ENCODE results near the gene SMARCD1.

SMARCD1 gene

GRCh38 chr12:50057896-50058670 is 27.1 kb upstream of the SMARCD1 start:
- H3K4me3 ChIP-seq (ENCODE audit: low read depth, low read length), result peak overlapping the region; percentile 85
- H3K27me3 ChIP-seq (ENCODE audit: control insufficient read depth, insufficient read depth, low read length), result peaks cover 80% of the 10 kb centered on the region
- no peak overlapping the region for H3K9ac ChIP-seq (ENCODE audit: low read depth, low read length)
- H3K4me1 ChIP-seq (ENCODE audit: control insufficient read depth, insufficient read depth, low read length), result peaks cover 10% of the 10 kb centered on the region
- H3K9me3 ChIP-seq (ENCODE audit: control insufficient read depth, insufficient read depth, low read length), result no peaks in the 10 kb centered on the region
- no peaks in the 10 kb centered on the region for H3K36me3 ChIP-seq (ENCODE audit: control insufficient read depth, insufficient read depth, low read length)

GRCh38 chr12:50058743-50059312 is 26.3 kb upstream of the SMARCD1 start:
- H3K27me3 ChIP-seq (ENCODE audit: control insufficient read depth, insufficient read depth, low read length), result peaks cover 72% of the 10 kb centered on the region
- no peaks in the 10 kb centered on the region for H3K9me3 ChIP-seq (ENCODE audit: control insufficient read depth, insufficient read depth, low read length)
- H3K4me3 ChIP-seq (ENCODE audit: low read depth, low read length), result peak overlapping the region; percentile 22
- no peak overlapping the region for H3K9ac ChIP-seq (ENCODE audit: low read depth, low read length)
- peaks cover 10% of the 10 kb centered on the region for H3K4me1 ChIP-seq (ENCODE audit: control insufficient read depth, insufficient read depth, low read length)
- H3K36me3 ChIP-seq (ENCODE audit: control insufficient read depth, insufficient read depth, low read length), result no peaks in the 10 kb centered on the region

- no peak overlapping the region for H3K4me3 ChIP-seq (ENCODE audit: low read depth, low read length)
- peaks cover 10% of the 10 kb centered on the region for H3K4me1 ChIP-seq (ENCODE audit: control insufficient read depth, insufficient read depth, low read length)
- H3K36me3 ChIP-seq (ENCODE audit: control insufficient read depth, insufficient read depth, low read length), result no peaks in the 10 kb centered on the region
- no peaks in the 10 kb centered on the region for H3K9me3 ChIP-seq (ENCODE audit: control insufficient read depth, insufficient read depth, low read length)
- H3K27me3 ChIP-seq (ENCODE audit: control insufficient read depth, insufficient read depth, low read length), result peaks cover 67% of the 10 kb centered on the region
- no peak overlapping the region for H3K9ac ChIP-seq (ENCODE audit: low read depth, low read length)
Observed at GRCh38 chr12:50059440-50060119, 25.6 kb upstream of the SMARCD1 start.

GRCh38 chr12:50060120-50060468 is 25.0 kb upstream of the SMARCD1 start:
- H3K4me3 ChIP-seq (ENCODE audit: low read depth, low read length), result no peak overlapping the region
- no peaks in the 10 kb centered on the region for H3K9me3 ChIP-seq (ENCODE audit: control insufficient read depth, insufficient read depth, low read length)
- H3K36me3 ChIP-seq (ENCODE audit: control insufficient read depth, insufficient read depth, low read length), result no peaks in the 10 kb centered on the region
- H3K27me3 ChIP-seq (ENCODE audit: control insufficient read depth, insufficient read depth, low read length), result peaks cover 64% of the 10 kb centered on the region
- H3K4me1 ChIP-seq (ENCODE audit: control insufficient read depth, insufficient read depth, low read length), result peaks cover 10% of the 10 kb centered on the region
- no peak overlapping the region for H3K9ac ChIP-seq (ENCODE audit: low read depth, low read length)

GRCh38 chr12:50061171-50061570 is 24.0 kb upstream of the SMARCD1 start:
- peaks cover 9% of the 10 kb centered on the region for H3K4me1 ChIP-seq (ENCODE audit: control insufficient read depth, insufficient read depth, low read length)
- H3K36me3 ChIP-seq (ENCODE audit: control insufficient read depth, insufficient read depth, low read length), result no peaks in the 10 kb centered on the region
- H3K27me3 ChIP-seq (ENCODE audit: control insufficient read depth, insufficient read depth, low read length), result peaks cover 54% of the 10 kb centered on the region
- H3K9me3 ChIP-seq (ENCODE audit: control insufficient read depth, insufficient read depth, low read length), result no peaks in the 10 kb centered on the region
- H3K4me3 ChIP-seq (ENCODE audit: low read depth, low read length), result no peak overlapping the region
- H3K9ac ChIP-seq (ENCODE audit: low read depth, low read length), result no peak overlapping the region

- H3K9me3 ChIP-seq (ENCODE audit: control insufficient read depth, insufficient read depth, low read length), result no peaks in the 10 kb centered on the region
- no peak overlapping the region for H3K4me3 ChIP-seq (ENCODE audit: low read depth, low read length)
- H3K36me3 ChIP-seq (ENCODE audit: control insufficient read depth, insufficient read depth, low read length), result no peaks in the 10 kb centered on the region
- peaks cover 44% of the 10 kb centered on the region for H3K27me3 ChIP-seq (ENCODE audit: control insufficient read depth, insufficient read depth, low read length)
- peaks cover 3% of the 10 kb centered on the region for H3K4me1 ChIP-seq (ENCODE audit: control insufficient read depth, insufficient read depth, low read length)
- H3K9ac ChIP-seq (ENCODE audit: low read depth, low read length), result no peak overlapping the region
Observed at GRCh38 chr12:50061946-50062686, 23.0 kb upstream of the SMARCD1 start.

GRCh38 chr12:50062728-50063460 is 22.2 kb upstream of the SMARCD1 start:
- Histone ChIP-seq H3K27me3 (ENCODE audit: control insufficient read depth, insufficient read depth, low read length) (peaks cover 42% of the 10 kb centered on the region), H3K36me3 (ENCODE audit: control insufficient read depth, insufficient read depth, low read length) (no peaks in the 10 kb centered on the region), H3K9me3 (ENCODE audit: control insufficient read depth, insufficient read depth, low read length) (no peaks in the 10 kb centered on the region)

GRCh38 chr12:50065726-50066310 is 19.3 kb upstream of the SMARCD1 start:
- Histone ChIP-seq H3K27me3 (ENCODE audit: control insufficient read depth, insufficient read depth, low read length) (peaks cover 13% of the 10 kb centered on the region), H3K9ac (ENCODE audit: low read depth, low read length) (no peak overlapping the region), H3K9me3 (ENCODE audit: control insufficient read depth, insufficient read depth, low read length) (no peaks in the 10 kb centered on the region), H3K4me1 (ENCODE audit: control insufficient read depth, insufficient read depth, low read length) (peaks cover 3% of the 10 kb centered on the region), H3K4me3 (ENCODE audit: low read depth, low read length) (no peak overlapping the region), H3K36me3 (ENCODE audit: control insufficient read depth, insufficient read depth, low read length) (no peaks in the 10 kb centered on the region)

More at GRCh38 chr12:50062728-50063460, 22.2 kb upstream of the SMARCD1 start:
- Histone ChIP-seq H3K4me1 (ENCODE audit: control insufficient read depth, insufficient read depth, low read length) (peaks cover 3% of the 10 kb centered on the region), H3K9ac (ENCODE audit: low read depth, low read length) (no peak overlapping the region), H3K4me3 (ENCODE audit: low read depth, low read length) (no peak overlapping the region)

GRCh38 chr12:50066402-50066801 is 18.7 kb upstream of the SMARCD1 start:
- H3K4me1 ChIP-seq (ENCODE audit: control insufficient read depth, insufficient read depth, low read length), result peaks cover 3% of the 10 kb centered on the region
- H3K9me3 ChIP-seq (ENCODE audit: control insufficient read depth, insufficient read depth, low read length), result no peaks in the 10 kb centered on the region
- H3K9ac ChIP-seq (ENCODE audit: low read depth, low read length), result no peak overlapping the region
- H3K27me3 ChIP-seq (ENCODE audit: control insufficient read depth, insufficient read depth, low read length), result peaks cover 8% of the 10 kb centered on the region
- H3K36me3 ChIP-seq (ENCODE audit: control insufficient read depth, insufficient read depth, low read length), result no peaks in the 10 kb centered on the region
- H3K4me3 ChIP-seq (ENCODE audit: low read depth, low read length), result no peak overlapping the region

GRCh38 chr12:50069069-50069468 is 16.1 kb upstream of the SMARCD1 start:
- peaks cover 6% of the 10 kb centered on the region for H3K4me1 ChIP-seq (ENCODE audit: control insufficient read depth, insufficient read depth, low read length)

GRCh38 chr12:50069539-50069938 is 15.6 kb upstream of the SMARCD1 start:
- Histone ChIP-seq H3K4me1 (ENCODE audit: control insufficient read depth, insufficient read depth, low read length) (peaks cover 6% of the 10 kb centered on the region), H3K9me3 (ENCODE audit: control insufficient read depth, insufficient read depth, low read length) (no peaks in the 10 kb centered on the region), H3K27me3 (ENCODE audit: control insufficient read depth, insufficient read depth, low read length) (no peaks in the 10 kb centered on the region), H3K9ac (ENCODE audit: low read depth, low read length) (no peak overlapping the region), H3K36me3 (ENCODE audit: control insufficient read depth, insufficient read depth, low read length) (no peaks in the 10 kb centered on the region), H3K4me3 (ENCODE audit: low read depth, low read length) (no peak overlapping the region)

More at GRCh38 chr12:50069069-50069468, 16.1 kb upstream of the SMARCD1 start:
- H3K27me3 ChIP-seq (ENCODE audit: control insufficient read depth, insufficient read depth, low read length), result no peaks in the 10 kb centered on the region
- no peaks in the 10 kb centered on the region for H3K9me3 ChIP-seq (ENCODE audit: control insufficient read depth, insufficient read depth, low read length)
- no peaks in the 10 kb centered on the region for H3K36me3 ChIP-seq (ENCODE audit: control insufficient read depth, insufficient read depth, low read length)
- H3K4me3 ChIP-seq (ENCODE audit: low read depth, low read length), result no peak overlapping the region
- no peak overlapping the region for H3K9ac ChIP-seq (ENCODE audit: low read depth, low read length)

Data from iPS-15b (cell line).